HL-60 (cell line): ENCODE results near the gene SSPN.

Experiments
- CTCF ChIP-seq: IDR thresholded peaks from one replicate; pipeline ENCODE4 v1.5.1; 2011; ENCODE audit warnings: low read length, control low read depth, inconsistent platforms; ENCODE audit not compliant: insufficient read depth
- REST ChIP-seq: IDR thresholded peaks from 2 replicates; pipeline ENCODE4 v1.6.1; 2012; ENCODE audit warnings: low read depth; ENCODE audit not compliant: insufficient replicate concordance

GRCh38 chr12:26162905-26163304 lies 32.5 kb upstream of the SSPN start:
- TF ChIP-seq CTCF (no peak), REST (no peak)
